NCI-H2227 (cell line): ENCODE data around the gene TMEM209.
A peak's percentile ranks its signal among the peaks of the same experiment; 100 is the strongest.
"Not testable (repeated sequence)": the region's sequence is repeated elsewhere in the genome, so short reads cannot be mapped to it uniquely, and the experiment has no call there.

Source experiments
- DNase-seq: peaks from one replicate; lab custom pipeline; 2025; ENCODE audit not compliant: unreplicated experiment; lab: John Stamatoyannopoulos, UW

TMEM209 gene

DNA sequence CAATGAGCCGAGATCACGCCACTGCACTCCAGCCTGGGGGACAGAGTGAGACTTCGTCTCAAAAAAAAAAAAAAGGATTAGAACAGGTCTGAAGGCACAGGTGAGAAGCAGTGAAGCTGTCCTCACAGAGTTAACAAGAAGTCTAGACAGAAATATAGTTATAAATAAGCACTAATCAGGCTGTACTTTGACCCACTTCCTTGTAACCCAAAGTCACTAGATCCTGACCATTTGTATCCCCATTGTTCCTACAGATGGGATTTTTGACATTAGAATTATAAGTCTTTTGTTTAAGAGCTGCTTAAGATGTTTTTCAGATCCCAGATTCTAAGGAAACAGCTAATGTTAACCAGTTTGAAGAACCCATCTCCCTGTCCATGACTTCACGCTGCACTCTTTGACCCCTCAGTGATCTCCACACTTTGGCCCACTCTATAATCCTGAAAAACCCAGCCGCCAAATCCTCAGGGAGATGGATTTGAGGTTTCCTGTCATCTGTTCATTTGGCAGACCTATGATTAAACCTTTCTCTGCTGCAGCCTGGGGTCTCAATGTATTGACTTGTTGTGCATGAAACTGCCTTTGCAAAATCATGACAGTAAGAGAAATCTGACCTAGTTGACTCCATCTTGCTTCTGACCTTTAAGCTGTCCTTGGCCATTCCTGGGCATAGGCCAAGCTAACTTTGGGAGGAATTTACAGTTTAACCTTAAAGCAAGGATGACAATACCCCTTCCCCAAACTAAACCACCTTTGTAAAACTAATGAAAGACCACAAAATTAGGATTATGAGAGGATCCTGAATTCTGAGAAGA, 13.8 kb upstream of the TMEM209 start:
- DNase-seq, result no peak

DNA sequence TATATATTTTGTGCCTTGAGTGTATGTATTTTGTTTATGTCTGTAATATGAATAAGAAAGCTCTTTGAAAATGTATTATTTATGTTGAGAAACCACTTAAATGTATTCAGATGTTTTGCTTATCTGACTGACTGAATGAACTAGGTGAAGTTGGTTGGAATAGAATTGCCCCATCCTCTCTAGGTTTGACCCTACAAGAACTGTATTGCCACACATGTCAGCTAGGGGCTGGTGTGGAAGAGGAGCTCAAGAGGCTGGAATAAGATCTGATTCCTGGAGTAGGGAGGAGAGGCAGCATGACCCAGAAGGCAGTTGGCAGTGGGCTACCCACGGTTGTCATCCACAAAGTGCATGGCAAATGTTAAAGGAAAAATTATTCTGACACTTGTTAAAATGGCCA, 11.5 kb upstream of the TMEM209 start:
- DNase-seq, result no peak

DNA sequence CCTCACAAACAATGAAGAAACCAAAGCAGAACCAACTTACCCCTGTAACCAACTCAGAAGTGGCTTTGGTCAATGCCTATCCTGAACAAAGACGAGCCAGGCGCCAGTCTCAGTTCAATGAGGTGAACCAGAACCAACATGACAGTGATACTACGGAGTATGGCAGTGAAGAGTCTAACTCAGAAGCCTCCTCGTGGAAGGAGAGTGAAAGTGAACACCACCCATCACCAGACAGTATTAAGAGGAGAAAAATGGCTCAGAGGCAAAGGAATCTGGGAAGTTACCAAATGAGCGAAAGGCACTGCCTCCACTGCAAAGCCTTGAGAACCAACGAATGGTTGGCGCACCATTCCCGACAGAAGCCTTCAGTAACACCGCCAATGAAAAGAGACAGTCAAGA, 10.8 kb upstream of the TMEM209 start:
- no peak for DNase-seq

DNA sequence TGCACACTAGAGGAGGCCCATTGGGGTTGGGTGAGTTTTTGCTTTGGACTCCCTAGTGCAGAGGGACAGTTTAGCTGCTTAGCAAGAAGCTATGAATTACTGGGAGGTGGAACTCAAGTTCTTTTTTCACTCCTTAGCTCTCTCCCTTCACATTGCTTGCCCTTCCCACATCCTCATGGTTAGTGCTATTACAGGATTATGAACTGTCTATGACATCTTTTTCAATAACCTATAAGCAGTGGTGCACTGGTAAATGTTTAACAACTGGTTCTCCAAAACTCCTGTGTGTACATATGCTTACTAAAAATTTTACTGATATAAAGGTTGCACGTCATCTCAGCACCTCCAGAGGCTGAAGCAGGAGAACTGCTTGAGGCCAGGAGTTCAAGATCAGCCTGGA, 8.6 kb upstream of the TMEM209 start:
- no peak for DNase-seq

DNA sequence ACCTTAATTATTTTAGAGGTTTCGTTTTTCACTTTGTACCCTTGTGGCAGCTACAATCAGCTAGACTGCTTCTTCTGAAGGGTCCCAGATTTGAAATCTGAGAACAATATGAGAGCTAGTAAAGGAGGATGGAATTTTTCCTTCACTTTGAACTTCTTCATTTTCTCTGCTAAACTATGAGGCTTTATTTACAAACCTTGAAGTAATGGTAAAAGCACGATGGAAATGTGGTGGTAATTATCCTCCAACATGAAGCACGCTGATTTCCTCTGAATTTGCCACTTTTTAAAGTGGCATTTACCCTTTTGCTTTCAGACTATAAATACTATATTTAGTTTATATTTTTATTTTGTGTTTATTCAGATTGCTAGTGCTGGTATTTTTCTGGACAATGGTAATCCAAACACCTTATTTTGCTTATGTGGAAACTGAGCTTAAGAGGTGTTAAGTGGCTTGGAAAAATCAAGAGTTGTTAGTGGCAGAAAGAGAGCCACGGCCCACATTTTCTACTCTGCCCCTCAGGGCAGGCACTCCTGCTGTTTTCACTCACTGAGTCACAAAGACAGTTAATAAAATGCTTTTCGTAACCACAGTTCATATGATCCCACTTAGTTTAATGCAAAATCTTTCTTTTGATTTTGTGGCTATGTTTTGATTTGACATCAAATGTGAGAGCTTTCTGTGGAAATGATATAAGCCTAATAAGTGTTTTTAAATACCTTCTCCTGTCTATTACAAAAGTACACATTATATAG, 5.2 kb upstream of the TMEM209 start:
- no peak for DNase-seq

DNA sequence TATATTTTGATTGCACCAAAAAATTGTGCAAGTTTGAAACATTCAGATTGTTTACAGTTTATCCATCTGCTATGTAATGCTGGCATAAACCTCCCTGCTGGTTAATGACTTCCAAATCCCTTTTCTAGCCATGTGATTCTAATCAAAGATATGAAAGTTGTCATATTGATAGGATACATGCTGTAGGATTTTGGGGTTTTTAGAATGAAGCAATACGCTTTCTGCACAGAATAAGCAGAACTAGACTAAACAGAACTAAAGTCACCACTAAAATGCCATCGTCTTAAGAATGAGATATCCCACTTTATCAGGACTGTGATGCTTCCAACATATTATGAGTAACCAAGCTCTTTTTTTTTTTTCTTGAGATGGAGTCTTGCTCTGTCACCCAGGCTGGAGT, 3.3 kb upstream of the TMEM209 start:
- no peak for DNase-seq

DNA sequence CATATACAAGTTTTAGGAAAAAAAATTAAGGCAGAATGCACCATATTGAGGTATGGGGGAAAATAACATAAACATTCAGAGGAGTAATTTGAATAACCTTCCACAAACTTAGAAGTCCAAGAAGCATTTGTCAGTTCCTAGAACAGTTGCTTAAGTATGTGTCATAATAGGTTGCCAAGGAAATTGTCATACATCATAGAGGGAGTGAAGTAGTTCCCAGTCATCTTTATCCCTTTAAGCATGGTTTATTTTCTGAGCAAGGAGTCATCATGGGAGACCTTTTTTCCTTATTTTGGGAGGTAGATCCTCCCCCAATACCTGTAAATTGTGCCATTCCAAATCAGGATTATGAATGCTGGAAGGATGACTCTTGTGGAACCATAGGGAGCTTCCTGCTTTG, 2.4 kb upstream of the TMEM209 start, which contains the start of gene SSMEM1:
Gene SSMEM1, plus strand, starts transcription at position 219 of the 400 bp plus-strand sequence. Its CDS starts 51 bp downstream, at position 270.
- no peak for DNase-seq

DNA sequence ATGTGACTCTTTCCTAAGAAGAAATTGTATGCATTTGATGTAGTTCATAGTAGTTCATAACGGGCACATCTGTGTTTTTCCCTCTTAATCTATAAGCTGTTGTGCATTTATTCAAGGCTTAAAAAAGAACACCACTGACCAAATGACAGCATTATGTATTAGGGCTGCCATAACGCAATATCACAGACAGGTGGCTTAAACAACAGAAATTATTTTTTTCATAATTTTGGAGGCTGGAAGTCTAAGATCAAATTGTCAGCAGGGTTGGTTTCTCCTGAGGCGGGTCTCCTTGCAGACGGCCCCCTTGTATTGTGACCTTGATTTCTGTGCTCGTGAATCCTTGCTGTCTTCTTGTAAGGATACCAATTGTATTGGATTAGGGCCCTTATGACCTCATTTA, 1.8 kb upstream of the TMEM209 start:
- no peak for DNase-seq

DNA sequence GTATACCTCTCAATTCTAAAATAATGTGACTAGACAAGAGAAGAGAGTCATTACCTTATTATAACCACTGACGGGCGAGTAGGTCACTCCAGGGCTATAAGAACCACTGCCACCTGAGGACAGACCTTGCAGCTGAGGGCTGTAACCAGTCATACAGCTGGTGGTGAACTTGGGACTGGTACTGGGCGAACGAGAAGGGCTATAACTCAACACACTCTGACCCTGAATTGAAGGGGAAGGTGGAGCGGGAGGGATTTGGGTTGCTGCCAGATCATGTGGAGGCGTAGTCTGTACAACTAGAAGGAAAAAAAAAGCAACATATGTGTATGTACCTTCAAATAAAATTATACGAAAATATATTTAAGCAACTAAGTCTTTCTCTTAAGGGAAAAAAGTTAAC, 3.4 kb downstream of the TMEM209 start:
- peak; percentile 81 for DNase-seq

DNA sequence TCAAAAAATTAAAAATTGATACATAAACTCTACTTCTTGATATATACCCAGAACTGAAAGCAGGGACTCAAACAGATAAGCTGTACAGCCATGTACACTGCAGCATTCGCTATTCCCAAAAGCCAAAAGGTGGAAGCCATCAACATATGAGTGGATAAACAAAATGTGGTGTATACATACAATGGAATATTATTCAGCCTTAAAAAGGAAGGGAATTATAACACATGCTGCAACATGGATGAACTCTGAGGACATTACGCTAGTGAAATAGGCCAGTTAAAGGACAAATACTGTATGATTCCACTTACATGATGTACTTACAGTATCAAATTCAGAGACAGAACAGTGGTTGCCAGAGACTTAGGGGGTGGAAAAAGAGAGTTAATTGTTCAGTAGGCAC, 8.1 kb downstream of the TMEM209 start:
- DNase-seq, result no peak

DNA sequence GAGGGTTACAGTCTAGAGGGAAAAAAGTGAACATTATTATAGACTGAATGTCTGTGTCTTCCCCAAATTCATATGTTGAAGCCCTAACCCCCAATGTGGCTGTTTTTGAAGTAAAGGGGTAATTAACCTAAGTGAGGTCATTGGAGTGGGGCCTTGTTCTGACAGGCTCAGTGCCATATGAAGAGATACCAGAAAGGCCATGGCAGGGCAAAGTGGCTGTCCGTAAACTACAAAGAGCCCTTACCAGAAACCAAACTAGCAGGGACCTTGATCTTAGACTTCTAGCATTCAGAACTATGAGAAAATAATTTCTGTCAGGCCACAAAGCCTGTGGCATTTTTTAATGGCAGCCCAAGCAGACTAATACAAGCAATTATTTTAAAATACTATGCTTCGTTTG, 8.7 kb downstream of the TMEM209 start:
- peak; percentile 15 for DNase-seq

DNA sequence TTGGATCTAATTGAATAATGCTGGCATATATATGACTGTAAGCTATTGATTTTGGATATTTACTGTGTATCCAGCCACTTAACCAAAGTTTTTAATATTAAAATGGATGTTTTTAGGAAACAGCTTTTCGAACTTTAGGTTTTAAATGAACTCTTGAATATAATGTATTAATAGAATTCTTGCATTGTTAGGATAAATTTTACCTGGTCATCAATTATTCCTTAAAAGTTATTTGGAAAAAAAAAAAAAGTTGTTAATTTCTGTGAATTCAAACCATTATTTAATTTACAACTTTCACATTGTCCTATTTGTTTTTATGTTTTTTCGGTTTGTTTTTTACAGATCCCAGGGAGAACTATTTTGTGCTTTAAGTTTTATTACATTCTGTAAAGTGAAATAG, 9.8 kb downstream of the TMEM209 start:
- no peak for DNase-seq

DNA sequence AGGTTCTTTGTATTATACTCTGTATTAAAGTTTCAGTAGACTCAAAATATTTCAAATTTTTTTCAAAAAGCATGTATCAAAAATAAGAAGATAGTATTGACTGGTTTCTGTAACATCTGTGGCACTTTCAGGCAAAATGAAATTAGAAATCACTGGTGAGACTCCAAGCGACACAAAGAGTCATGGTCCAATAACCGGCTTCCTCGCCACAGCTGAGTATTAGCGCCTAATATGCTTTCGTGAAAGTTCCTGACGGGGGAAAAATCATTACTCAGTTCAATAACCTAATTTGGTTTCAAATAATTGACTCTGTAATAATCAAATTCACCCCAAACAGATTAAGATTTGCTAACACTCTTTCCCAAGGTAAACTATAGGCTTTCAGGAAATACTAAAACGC, 13.4 kb downstream of the TMEM209 start:
- DNase-seq, result no peak

DNA sequence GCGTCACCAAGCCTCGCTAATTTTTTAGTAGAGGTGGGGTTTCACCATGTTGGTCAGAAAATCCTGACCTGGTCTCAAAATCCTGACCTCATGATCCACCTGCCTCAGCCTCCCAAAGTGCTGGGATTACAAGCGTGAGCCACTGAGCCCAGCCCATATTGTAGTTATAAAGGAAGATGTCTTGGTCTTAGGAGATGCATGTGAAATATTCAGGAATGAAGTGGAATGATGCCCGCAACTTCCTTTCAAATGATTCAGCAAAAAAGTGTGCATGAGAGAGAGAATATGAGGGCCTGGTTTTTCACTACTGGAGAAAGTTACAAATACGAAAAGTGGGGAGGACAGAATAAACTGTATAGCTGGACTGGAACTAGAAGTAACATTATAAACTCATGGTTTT, 15.9 kb downstream of the TMEM209 start:
- DNase-seq, result no peak

DNA sequence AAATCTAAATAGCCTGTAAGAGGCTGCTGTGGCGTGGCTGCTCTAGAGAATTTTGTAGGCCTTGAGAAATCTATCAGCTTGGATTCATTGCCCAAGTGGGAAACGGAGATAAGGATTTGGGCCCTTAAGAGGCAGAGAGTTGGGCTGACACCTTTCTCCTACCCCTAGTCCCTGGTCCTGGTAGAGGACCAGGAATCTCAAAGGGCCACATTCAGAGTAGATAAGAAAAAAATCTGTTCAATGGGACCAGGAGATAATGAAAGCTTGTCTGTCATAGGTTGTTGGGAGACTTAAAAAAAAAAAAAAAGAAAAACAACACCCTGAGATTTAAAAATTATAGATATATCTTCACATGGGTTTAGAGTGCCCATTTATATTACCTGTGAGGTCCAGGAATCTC, 17.8 kb downstream of the TMEM209 start:
- no peak for DNase-seq

DNA sequence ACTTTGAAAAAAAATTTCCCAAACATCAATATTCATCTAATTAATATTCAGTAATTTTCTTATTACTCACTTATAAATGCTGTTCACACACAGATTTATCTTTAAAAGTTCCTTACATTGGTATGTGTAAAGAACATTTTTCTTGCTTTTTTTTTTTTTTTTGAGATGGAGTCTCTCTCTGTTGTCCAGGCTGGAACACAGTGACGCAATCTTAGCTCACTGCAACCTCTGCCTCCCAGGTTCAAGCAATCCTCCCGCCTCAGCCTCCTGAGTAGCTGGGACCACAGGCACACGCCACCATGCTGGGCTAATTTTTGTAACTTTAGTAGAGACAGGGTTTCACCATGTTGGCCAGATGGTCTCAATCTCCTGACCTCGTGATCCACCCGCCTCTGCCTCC, 20.9 kb downstream of the TMEM209 start:
- not testable (repeated sequence) for DNase-seq

DNA sequence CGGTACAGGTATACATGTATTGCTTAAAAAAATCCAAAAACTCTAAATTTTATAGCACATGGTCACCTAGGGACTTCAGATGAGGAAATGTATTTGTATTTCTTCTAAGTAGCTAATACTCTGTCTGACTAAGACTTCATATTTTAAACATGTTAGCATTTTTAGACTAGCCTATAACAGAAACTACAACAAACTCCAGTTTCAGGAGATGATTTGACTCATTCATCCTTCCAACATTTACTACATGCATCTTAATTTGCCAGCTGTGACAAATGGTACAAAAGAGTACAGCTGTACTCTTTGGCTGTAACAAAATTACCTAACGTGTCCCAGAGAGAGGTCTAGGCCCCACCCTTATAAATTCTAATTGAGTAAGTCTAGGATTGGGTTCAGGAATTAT, 22.2 kb downstream of the TMEM209 start:
- no peak for DNase-seq

DNA sequence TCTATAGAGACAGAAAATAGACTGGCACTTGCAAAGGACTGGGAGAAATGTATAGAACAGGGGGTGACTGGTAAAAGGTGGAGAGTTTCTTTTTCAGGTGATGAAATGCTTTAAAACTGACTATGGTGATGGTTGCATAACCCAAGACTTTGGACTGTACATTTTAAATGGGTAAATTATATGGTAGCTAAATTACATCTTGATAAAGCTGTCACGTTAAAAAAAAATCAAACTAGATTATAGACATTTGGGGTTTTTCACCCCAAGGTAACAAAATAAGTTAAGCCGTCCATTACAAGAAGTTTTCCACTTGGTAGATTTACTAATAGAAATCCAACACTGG, 24.0 kb downstream of the TMEM209 start:
- no peak for DNase-seq

DNA sequence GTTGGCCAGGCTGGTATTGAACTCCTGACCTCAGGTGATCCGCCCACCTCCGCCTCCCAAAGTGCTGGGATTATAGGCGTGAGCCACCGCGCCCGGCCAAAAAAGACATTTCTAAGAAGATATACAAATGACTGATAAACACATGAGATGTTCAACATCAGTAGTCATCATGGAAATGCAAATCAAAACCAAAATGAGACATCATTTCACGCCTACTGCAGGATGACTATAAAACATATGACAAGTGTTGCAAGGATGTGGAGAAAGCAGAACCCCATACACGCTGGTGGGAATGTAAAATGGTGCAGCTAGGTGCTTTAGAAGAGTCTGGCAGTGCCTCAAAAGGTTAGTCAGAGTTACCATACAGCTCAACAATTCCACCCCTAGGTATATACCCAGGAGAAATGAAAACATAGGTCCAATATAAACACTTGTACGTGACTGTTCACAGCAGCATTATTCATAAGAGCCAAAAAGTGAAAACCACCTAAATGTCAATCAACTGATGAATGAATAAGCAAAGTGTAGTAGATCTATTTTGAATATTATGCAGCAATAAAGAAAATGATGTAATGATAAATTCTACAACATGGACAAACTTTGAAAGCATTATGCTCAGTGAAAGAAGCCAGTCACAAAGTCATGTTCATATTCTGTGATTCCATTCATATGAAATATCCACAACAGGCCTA, 24.5 kb downstream of the TMEM209 start:
- DNase-seq, result no peak

DNA sequence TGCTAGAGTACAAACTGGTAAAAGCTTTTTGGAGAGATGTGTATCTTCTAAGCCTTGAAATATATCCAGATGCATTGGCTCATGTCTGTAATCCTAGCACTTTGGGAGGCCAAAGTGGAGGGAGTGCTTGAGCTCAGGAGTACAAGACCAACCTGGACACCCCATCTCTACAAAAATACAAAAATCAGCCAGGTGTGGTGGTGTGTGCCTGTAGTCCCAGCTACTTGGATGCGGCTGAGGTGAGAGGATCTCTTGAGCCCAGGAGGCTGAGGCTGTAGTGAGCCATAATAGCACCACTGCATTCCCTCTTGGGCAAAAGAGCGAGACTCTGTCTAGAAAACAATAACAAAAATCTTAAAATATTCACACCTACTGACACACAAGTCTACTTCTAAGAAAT, 25.6 kb downstream of the TMEM209 start:
- no peak for DNase-seq

DNA sequence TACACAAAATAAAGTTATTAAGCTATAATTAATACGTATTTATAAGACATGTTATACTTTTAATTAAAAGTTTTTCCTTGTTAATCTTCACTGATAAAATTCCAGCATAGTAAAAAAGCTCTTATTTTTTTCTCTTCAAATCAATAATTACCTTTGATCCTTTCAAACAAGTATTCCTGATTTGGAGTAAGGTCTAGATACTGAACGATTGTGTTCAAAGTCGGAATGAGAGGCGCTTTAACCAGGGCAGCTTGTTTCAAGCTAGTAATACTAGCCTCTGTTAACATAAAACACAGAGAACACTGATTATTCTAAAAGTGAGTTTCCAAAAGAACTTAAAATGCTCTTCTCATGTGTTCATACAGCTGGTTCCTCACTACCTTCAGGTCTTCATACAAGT, 27.0 kb downstream of the TMEM209 start:
- DNase-seq, result no peak
